ENCODE results near the gene PSME1. TPM values are rescaled to one million over a fixed set of nuclear protein-coding genes. Genes with fewer than 3 reads are reported as not detected.

Gene PSME1
- total and polyA plus RNA-seq, 10 of the 15 experiments (the other 5 are each of a cell fraction or from before 2014, with no cell fraction given): 250 to 1,378 (median 412) TPM

- no peak for TF ChIP-seq RELB (IDR thresholded peaks at IDR 0.05; ENCODE audit: low read depth)
- TF ChIP-seq ZNF24 (IDR thresholded peaks at IDR 0.05): no peak
- TF ChIP-seq FOXK2 (IDR thresholded peaks at IDR 0.05): no peak
- no peak for TF ChIP-seq ATF7 (IDR thresholded peaks at IDR 0.05; ENCODE audit: low read depth)
- no peak for TF ChIP-seq NFYA (IDR thresholded peaks at IDR 0.05; ENCODE audit: borderline replicate concordance, low read depth, low read length)
- no peak for TF ChIP-seq SMAD5 (IDR thresholded peaks at IDR 0.05; ENCODE audit: low read depth)
Measured at GRCh38 chr14:24150567-24150966, 14.6 kb downstream of the PSME1 start (continued).

- intact Hi-C loops (cut with micrococcal nuclease; ENCODE audit: unreplicated experiment): no loop called here
- 97% methylated on average over 9 of the region's 9 CpGs for whole genome bisulfite sequencing (ENCODE audit: insufficient coverage, insufficient replicate concordance, low lambda C conversion rate, missing lambda C conversion rate)
- POLR2A ChIA-PET: interaction anchor here (0.7 to 2.6 kb wide), 5 partner anchors 10 to 44 kb away, joined by 3 to 21 read pairs (median 3); partner anchors contain the start of genes DCAF11, EMC9, IRF9 and NRL
- peaks cover 34% of the 10 kb centered on the region for H3K79me2 ChIP-seq (ENCODE audit: control insufficient read depth, insufficient read depth, low read length)
- H3K27me3 ChIP-seq (replicated peaks in 1 of 2; ENCODE audit: control insufficient read depth in 2 of 2, insufficient read depth in 2 of 2, low read length in 1 of 2): no peaks in the 10 kb centered on the region
- RAD21 ChIA-PET (ENCODE audit: unreplicated experiment): no interaction called here
- H2AFZ ChIP-seq (ENCODE audit: control insufficient read depth, low read depth, low read length): no peak overlapping the region
- H4K20me1 ChIP-seq (ENCODE audit: control insufficient read depth, insufficient read depth): no peaks in the 10 kb centered on the region
- no peak overlapping the region for H3K9ac ChIP-seq (ENCODE audit: control insufficient read depth, insufficient read depth, low read length)
- CTCF ChIA-PET: interaction anchor here (2.2 to 8.2 kb wide), 2 partner anchors 10 to 42 kb away, joined by 6 to 63 read pairs; partner anchors contain the start of gene IRF9
- no TSS peak for BruUV-seq (replicated peaks)
- no peak overlapping the region for H3K27ac ChIP-seq (ENCODE audit: control insufficient read depth, insufficient read depth)
- in situ Hi-C loops (cut with MboI): no loop called here
- no peaks in the 10 kb centered on the region for H3K4me1 ChIP-seq (ENCODE audit: control insufficient read depth, insufficient read depth, low read length)
- DNase-seq (ENCODE audit: low read depth, low spot score): no peak
- SMC1A ChIA-PET (ENCODE audit: uncharacterized antibody, unreplicated experiment): interaction anchor here (3.6 kb wide), 1 partner anchor 11 kb away, joined by 22 read pairs; the partner anchor contains the start of gene IRF9
- H3K9me3 ChIP-seq (replicated peaks; ENCODE audit: control insufficient read depth, insufficient read depth, low read length): no peaks in the 10 kb centered on the region; the same call in 2 of the 3 replicates
- no peak overlapping the region for H3K4me3 ChIP-seq
- H3K36me3 ChIP-seq (ENCODE audit: control insufficient read depth in 2 of 2, insufficient read depth in 2 of 2, low read length in 1 of 2): peaks cover 27 to 31% of the 10 kb centered on the region in 2 experiments
- no peak overlapping the region for H3K4me2 ChIP-seq (ENCODE audit: control insufficient read depth, insufficient read depth)
- no peak for FAIRE-seq
- no peak for ATAC-seq
- no peak for TF ChIP-seq CTCF (IDR thresholded peaks at IDR 0.05 in 2 of 3, conservative IDR thresholded peaks at IDR 0.05 in 1 of 3; ENCODE audit: control insufficient read depth in 2 of 3, extremely low read depth in 1 of 3, insufficient read depth in 1 of 3, low read depth in 3 of 3, low read length in 3 of 3)
- TF ChIP-seq SUPT20H (IDR thresholded peaks at IDR 0.05; ENCODE audit: borderline replicate concordance, control insufficient read depth, low read depth, low read length): no peak
- no peak for TF ChIP-seq POLR2AphosphoS5 (IDR thresholded peaks at IDR 0.05; ENCODE audit: low read length)
- TF ChIP-seq KDM1A (IDR thresholded peaks at IDR 0.05; ENCODE audit: borderline replicate concordance): no peak
- TF ChIP-seq NFIC (IDR thresholded peaks at IDR 0.05; ENCODE audit: low read depth, low read length): no peak
- TF ChIP-seq PML (IDR thresholded peaks at IDR 0.05; ENCODE audit: low read length): no peak
- TF ChIP-seq E4F1 (IDR thresholded peaks at IDR 0.05; ENCODE audit: borderline replicate concordance, partially characterized antibody): no peak
- no peak for TF ChIP-seq RUNX3 (IDR thresholded peaks at IDR 0.05; ENCODE audit: low read length)
- no peak for TF ChIP-seq BCLAF1 (IDR thresholded peaks at IDR 0.05)
Measured at GRCh38 chr14:24150993-24151392, 15.0 kb downstream of the PSME1 start.
